HG02610 (cell line): ENCODE data around the gene LRRFIP2.

ENCODE experiments used
- ATAC-seq: cut with Tn5 transposase; IDR thresholded peaks from one replicate; pipeline ENCODE4 v1.9.1; 2021; ENCODE audit warnings: mild to moderate bottlenecking, moderate library complexity; ENCODE audit not compliant: unreplicated experiment

LRRFIP2 gene

GRCh38 chr3:37029111-37029510 lies 145.3 kb downstream of the LRRFIP2 start:
- ATAC-seq = no peak

GRCh38 chr3:37028329-37028728 lies 146.1 kb downstream of the LRRFIP2 start:
- ATAC-seq = no peak

GRCh38 chr3:37026851-37027250 lies 147.5 kb downstream of the LRRFIP2 start:
- ATAC-seq = no peak

- no peak for ATAC-seq
Observed at GRCh38 chr3:37025561-37026335, 148.6 kb downstream of the LRRFIP2 start.

GRCh38 chr3:37024820-37025405 lies 149.5 kb downstream of the LRRFIP2 start:
- ATAC-seq = peak; percentile 61

- ATAC-seq = no peak
Observed at GRCh38 chr3:37024092-37024491, 150.3 kb downstream of the LRRFIP2 start.

GRCh38 chr3:37017683-37018082 lies 156.7 kb downstream of the LRRFIP2 start:
- no peak for ATAC-seq

- no peak for ATAC-seq
Observed at GRCh38 chr3:37016903-37017302, 157.5 kb downstream of the LRRFIP2 start.

GRCh38 chr3:37015642-37016041 lies 158.7 kb downstream of the LRRFIP2 start:
- no peak for ATAC-seq

- ATAC-seq = no peak
Observed at GRCh38 chr3:37014620-37015019, 159.8 kb downstream of the LRRFIP2 start.
